B cell (primary cell): ENCODE measurements around the gene FBLN2. TPM values are rescaled to one million over a fixed set of nuclear protein-coding genes. Genes with fewer than 3 reads are reported as not detected.

Experiments
- ATAC-seq: fragments of 200-7000 bp; cut with Tn5 transposase; one replicate; pipeline ENCODE4 v1.10.0; 2021; ENCODE audit warnings: low read depth, mild to moderate bottlenecking, moderate number of reproducible peaks, moderate library complexity
- CTCF ChIA-PET: fragments of 350-600 bp; sonication (Branson Sonifier 250); formaldehyde crosslinking; loops from one replicate; lab custom pipeline; 2021; ENCODE audit warnings: antibody characterized with exemption, inconsistent platforms; lab: Charles Lee
- POLR2A ChIA-PET: fragments of 350-600 bp; sonication (Branson Sonifier 250); formaldehyde crosslinking; loops from one replicate; lab custom pipeline; 2021; ENCODE audit warnings: antibody characterized with exemption; lab: Charles Lee
- DNase-seq: peaks from one replicate; pipeline ENCODE4 v3.0.0; 2013
- H2AFZ ChIP-seq: 2 replicates; pipeline ENCODE4 v1.6.1; 2012; ENCODE audit warnings: mild to moderate bottlenecking, low read depth, low read length; ENCODE audit not compliant: insufficient read depth, poor library complexity, severe bottlenecking
- H3K27ac ChIP-seq, 2 donors: 1 replicate in 1 of 2; 2 replicates in 1 of 2; pipeline ENCODE4 v1.5.1; 2012 to 2013; ENCODE audit warnings: low read length in 2 of 2, mild to moderate bottlenecking in 2 of 2, moderate library complexity in 1 of 2
- H3K27me3 ChIP-seq, 4 experiments: fragments of 200-600 bp in 1 of 4; sonication (generic) in 1 of 4; replicated peaks in 1 of 4; 1 replicate in 2 of 4; 2 replicates in 2 of 4; pipeline versions ENCODE4 v1.6.1 to v1.7.0; 2013 to 2016; ENCODE audit warnings: low read length in 3 of 4, mild to moderate bottlenecking in 2 of 4, mixed read lengths in 1 of 4, moderate library complexity in 1 of 4; ENCODE audit not compliant: insufficient read depth in 4 of 4, control insufficient read depth in 3 of 4; ENCODE audit errors: control extremely low read depth in 1 of 4
- H3K36me3 ChIP-seq, 2 experiments: replicated peaks in 1 of 2; 1 replicate in 1 of 2; 2 replicates in 1 of 2; pipeline versions ENCODE4 v1.6.1 to v1.7.1; 2013; ENCODE audit warnings: low read length in 1 of 2; ENCODE audit not compliant: insufficient read depth in 2 of 2, control insufficient read depth in 1 of 2; ENCODE audit errors: control extremely low read depth in 1 of 2, extremely low read depth in 1 of 2
- H3K4me1 ChIP-seq, 2 donors: fragments of 200-600 bp in 1 of 2; sonication (generic) in 1 of 2; 1 replicate in 1 of 2; 2 replicates in 1 of 2; pipeline versions ENCODE4 v1.5.1 to v1.6.1; 2013 to 2017; ENCODE audit warnings: low read length in 2 of 2; ENCODE audit not compliant: control insufficient read depth in 2 of 2, insufficient read depth in 2 of 2
- H3K4me2 ChIP-seq: replicated peaks from 2 replicates; pipeline ENCODE3; 2012; ENCODE audit warnings: mild to moderate bottlenecking, low read depth, low read length; ENCODE audit not compliant: poor library complexity, severe bottlenecking
- H3K4me3 ChIP-seq, 5 experiments: fragments of 200-600 bp in 1 of 5; sonication (generic) in 1 of 5; 1 replicate in 3 of 5; 2 replicates in 2 of 5; pipeline versions ENCODE4 v1.5.1 to v1.7.0; 2011 to 2016; ENCODE audit warnings: low read length in 4 of 5, mild to moderate bottlenecking in 4 of 5, low read depth in 2 of 5, control low read depth in 1 of 5, moderate library complexity in 1 of 5; ENCODE audit not compliant: insufficient read depth in 1 of 5; ENCODE audit errors: control extremely low read depth in 1 of 5, extremely low read depth in 1 of 5
- H3K79me2 ChIP-seq: fragments of 200-600 bp; sonication (generic); one replicate; pipeline ENCODE4 v1.6.0; 2016; ENCODE audit warnings: low read length; ENCODE audit not compliant: control insufficient read depth, insufficient read depth
- H3K9ac ChIP-seq: fragments of 200-600 bp; sonication (generic); 2 replicates; pipeline ENCODE4 v1.6.1; 2017; ENCODE audit warnings: mild to moderate bottlenecking, low read length, moderate library complexity
- H3K9me3 ChIP-seq, 3 donors: one replicate each; pipeline versions ENCODE4 v1.6.1 to v1.7.1; 2013; ENCODE audit warnings: low read length in 2 of 3; ENCODE audit not compliant: control insufficient read depth in 2 of 3, insufficient read depth in 1 of 3; ENCODE audit errors: control extremely low read depth in 1 of 3
- H4K20me1 ChIP-seq: 2 replicates; pipeline ENCODE4 v1.6.0; 2012; ENCODE audit warnings: mild to moderate bottlenecking, low read length; ENCODE audit not compliant: insufficient read depth, control insufficient read depth, poor library complexity, severe bottlenecking
- H3K27ac Mint-ChIP-seq: one replicate; pipeline ENCODE4 v1.8.0; 2021; ENCODE audit warnings: mixed read lengths
- H3K27me3 Mint-ChIP-seq: one replicate; pipeline ENCODE4 v1.8.0; 2021; ENCODE audit warnings: mixed read lengths
- H3K4me1 Mint-ChIP-seq: one replicate; pipeline ENCODE4 v1.8.0; 2021; ENCODE audit warnings: mixed read lengths
- H3K4me3 Mint-ChIP-seq: one replicate; pipeline ENCODE4 v1.8.0; 2021; ENCODE audit warnings: mixed read lengths
- H3K9me3 Mint-ChIP-seq: one replicate; pipeline ENCODE4 v1.8.0; 2022; ENCODE audit warnings: mixed read lengths; ENCODE audit not compliant: insufficient read depth
- EZH2 ChIP-seq: IDR thresholded peaks from 2 replicates; pipeline ENCODE4 v1.6.1; 2012; ENCODE audit warnings: borderline replicate concordance, low read depth, mild to moderate bottlenecking, moderate library complexity, low read length; ENCODE audit not compliant: insufficient read depth, poor library complexity, severe bottlenecking
- WGBS: methylation state at CpG from one replicate; pipeline ENCODE4 v1.1.5; 2013; ENCODE audit warnings: missing lambda C conversion rate; ENCODE audit not compliant: insufficient coverage; 5-methylcytosine and 5-hydroxymethylcytosine counted together
- intact Hi-C: fragments of 100-400 bp; cut with micrococcal nuclease; formaldehyde crosslinking; loops from one replicate; pipeline ENCODE4 v1.10.0; 2022
- polyA plus RNA-seq: library from polyadenylated mRNA; depleted of rRNA; stranded (reverse); fragments of >200 nt; gene quantifications from 2 replicates; pipeline ENCODE4 v1.2.3, GENCODE V29; 2012
- total RNA-seq, 2 donors: library from RNA; stranded (reverse); fragments of 120-200 nt in 1 of 2; gene quantifications; 1 replicate in 1 of 2; 2 replicates in 1 of 2; pipeline versions ENCODE4 v1.2.3 to v1.2.4, GENCODE V29; 2013 to 2022
- TF ChIP-seq, protein P1 (sequence below): fragments of 200-600 bp; IDR thresholded peaks from one replicate; pipeline ENCODE4 v1.8.0; 2022; ENCODE audit warnings: antibody characterized with exemption, mild to moderate bottlenecking

The FBLN2 gene
- total and polyA plus RNA-seq, 2 donors (not counting 1 experiment from before 2014, with no cell fraction given), result 3.6 to 8.2 TPM

- ATAC-seq (no peak), DNase-seq (no peak)
- no peaks in the 10 kb centered on the region for H3K9me3 ChIP-seq
- H3K4me2 ChIP-seq, result no peak overlapping the region
- no peaks in the 10 kb centered on the region for H3K4me1 ChIP-seq
- no peaks in the 10 kb centered on the region for H3K4me1 Mint-ChIP-seq
- no peak for TF ChIP-seq EZH2
- TF ChIP-seq, protein P1, sequence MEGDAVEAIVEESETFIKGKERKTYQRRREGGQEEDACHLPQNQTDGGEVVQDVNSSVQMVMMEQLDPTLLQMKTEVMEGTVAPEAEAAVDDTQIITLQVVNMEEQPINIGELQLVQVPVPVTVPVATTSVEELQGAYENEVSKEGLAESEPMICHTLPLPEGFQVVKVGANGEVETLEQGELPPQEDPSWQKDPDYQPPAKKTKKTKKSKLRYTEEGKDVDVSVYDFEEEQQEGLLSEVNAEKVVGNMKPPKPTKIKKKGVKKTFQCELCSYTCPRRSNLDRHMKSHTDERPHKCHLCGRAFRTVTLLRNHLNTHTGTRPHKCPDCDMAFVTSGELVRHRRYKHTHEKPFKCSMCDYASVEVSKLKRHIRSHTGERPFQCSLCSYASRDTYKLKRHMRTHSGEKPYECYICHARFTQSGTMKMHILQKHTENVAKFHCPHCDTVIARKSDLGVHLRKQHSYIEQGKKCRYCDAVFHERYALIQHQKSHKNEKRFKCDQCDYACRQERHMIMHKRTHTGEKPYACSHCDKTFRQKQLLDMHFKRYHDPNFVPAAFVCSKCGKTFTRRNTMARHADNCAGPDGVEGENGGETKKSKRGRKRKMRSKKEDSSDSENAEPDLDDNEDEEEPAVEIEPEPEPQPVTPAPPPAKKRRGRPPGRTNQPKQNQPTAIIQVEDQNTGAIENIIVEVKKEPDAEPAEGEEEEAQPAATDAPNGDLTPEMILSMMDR, result no peak
- H3K27ac ChIP-seq, result no peak overlapping the region
- H2AFZ ChIP-seq, result no peak overlapping the region
- POLR2A ChIA-PET, result interaction anchor here (0.6 kb wide), 1 partner anchor 551 kb away, joined by 6 read pairs; no protein-coding TSS in a partner anchor
- H3K36me3 ChIP-seq, result no peaks in the 10 kb centered on the region
- CTCF ChIA-PET, result no interaction called here
- no peaks in the 10 kb centered on the region for H3K27me3 ChIP-seq
- H3K9ac ChIP-seq, result no peak overlapping the region
- WGBS, result 72% methylated on average over 4 of the region's 4 CpGs
- no peaks in the 10 kb centered on the region for H3K79me2 ChIP-seq
- intact Hi-C loops, result no loop called here
- H3K27ac Mint-ChIP-seq, result no peak overlapping the region
- no peaks in the 10 kb centered on the region for H3K9me3 Mint-ChIP-seq
- no peaks in the 10 kb centered on the region for H3K27me3 Mint-ChIP-seq
- H3K4me3 Mint-ChIP-seq, result no peak overlapping the region
- no peak overlapping the region for H3K4me3 ChIP-seq
- H4K20me1 ChIP-seq, result no peaks in the 10 kb centered on the region
These were observed 42.2 kb upstream of the FBLN2 start for GRCh38 chr3:13506680-13507079.

DNA sequence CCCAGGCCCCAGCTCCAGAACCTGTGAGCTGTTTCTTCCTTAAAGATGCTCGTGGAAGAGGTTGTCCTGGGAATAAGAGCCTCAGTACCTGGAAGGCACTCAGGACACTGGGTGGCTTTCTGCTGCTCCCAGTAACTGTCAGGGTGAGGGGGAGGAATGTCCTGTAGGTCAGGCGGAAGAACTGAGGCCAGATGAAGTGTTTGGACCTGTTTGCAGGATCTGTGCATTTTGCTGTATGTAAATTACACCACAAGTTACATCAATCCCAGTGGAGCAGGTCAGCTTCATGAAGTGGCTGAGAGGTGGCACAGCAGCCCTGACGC lies 41.7 kb upstream of the FBLN2 start:
- Histone ChIP-seq H3K36me3 (no peaks in the 10 kb centered on the region), H3K4me2 (no peak overlapping the region), H3K79me2 (no peaks in the 10 kb centered on the region), H4K20me1 (no peaks in the 10 kb centered on the region), H3K4me3 (no peak overlapping the region), H3K4me1 (no peaks in the 10 kb centered on the region), H3K9ac (no peak overlapping the region), H3K27ac (no peak overlapping the region), H3K27me3 (peaks cover 0 to 1% (median 0%) of the 10 kb centered on the region in 4 experiments), H3K9me3 (no peaks in the 10 kb centered on the region), H2AFZ (no peak overlapping the region)
- Mint-ChIP-seq H3K27me3 (no peaks in the 10 kb centered on the region), H3K4me1 (no peaks in the 10 kb centered on the region), H3K9me3 (no peaks in the 10 kb centered on the region), H3K4me3 (no peak overlapping the region), H3K27ac (no peak overlapping the region)
- ChIA-PET POLR2A (no interaction called here), CTCF (no interaction called here)
- no peak for TF ChIP-seq EZH2
- TF ChIP-seq, protein P1, result no peak
- no peak for DNase-seq
- 63% methylated on average over 2 of the region's 3 CpGs for WGBS
- intact Hi-C loops, result no loop called here
- no peak for ATAC-seq
